Measurements from ENCODE around the gene SARS2. TPM values are rescaled to one million over a fixed set of nuclear protein-coding genes. Genes with fewer than 3 reads are reported as not detected.

Gene SARS2
- total RNA-seq, 1 donor from 2014 or later, result 17.2 TPM

- no peak for DNase-seq (ENCODE audit: low read depth in 2 of 2)
These were observed 12.6 kb downstream of the SARS2 start for GRCh38 chr19:38917921-38918491.

- no peak for DNase-seq (ENCODE audit: low read depth in 2 of 2)
These were observed 13.0 kb downstream of the SARS2 start for GRCh38 chr19:38917516-38917915.

- DNase-seq (ENCODE audit: low read depth in 2 of 2), result no peak
These were observed 14.9 kb downstream of the SARS2 start for GRCh38 chr19:38915329-38916321.

- DNase-seq (ENCODE audit: low read depth in 2 of 2), result no peak
These were observed 16.6 kb downstream of the SARS2 start for GRCh38 chr19:38913958-38914357.

- no peak for DNase-seq (ENCODE audit: low read depth in 2 of 2)
These were observed 17.7 kb downstream of the SARS2 start for GRCh38 chr19:38912600-38913514.

- DNase-seq (ENCODE audit: low read depth in 2 of 2), result no peak
These were observed 19.1 kb downstream of the SARS2 start for GRCh38 chr19:38911388-38912001.

GRCh38 chr19:38910488-38910887 is 20.1 kb downstream of the SARS2 start:
- DNase-seq (ENCODE audit: low read depth in 2 of 2), result no peak

GRCh38 chr19:38908911-38909310 is 21.7 kb downstream of the SARS2 start:
- no peak for DNase-seq (ENCODE audit: low read depth in 2 of 2)

- no peak for DNase-seq (ENCODE audit: low read depth in 2 of 2)
These were observed 22.9 kb downstream of the SARS2 start for GRCh38 chr19:38907670-38908069.

- no peak for DNase-seq (ENCODE audit: low read depth in 2 of 2)
These were observed 23.3 kb downstream of the SARS2 start for GRCh38 chr19:38907227-38907626.

- no peak for DNase-seq (ENCODE audit: low read depth in 2 of 2)
These were observed 24.9 kb downstream of the SARS2 start for GRCh38 chr19:38905620-38906019.

- no peak for DNase-seq (ENCODE audit: low read depth in 2 of 2)
These were observed 25.7 kb downstream of the SARS2 start for GRCh38 chr19:38904581-38905539.

GRCh38 chr19:38901683-38902082 is 28.9 kb downstream of the SARS2 start:
- DNase-seq (ENCODE audit: low read depth in 2 of 2), result no peak

- no peak for DNase-seq (ENCODE audit: low read depth in 2 of 2)
These were observed 29.8 kb downstream of the SARS2 start for GRCh38 chr19:38900743-38901190.

- DNase-seq (ENCODE audit: low read depth in 2 of 2), result peak in 1 of 2 donors; percentile 22
These were observed 30.3 kb downstream of the SARS2 start for GRCh38 chr19:38900202-38900629.

GRCh38 chr19:38899447-38900201 is 30.9 kb downstream of the SARS2 start, which contains the start of the genes NFKBIB and SIRT2:
TSS of gene NFKBIB (plus strand) at chr19:38899969. CDS start at chr19:38900033, 64 bp downstream.
TSS of gene SIRT2 (minus strand) at chr19:38899618. CDS start at chr19:38899521, 97 bp downstream.
- DNase-seq (ENCODE audit: low read depth in 2 of 2), result peak; percentile 100

GRCh38 chr19:38898788-38899446 is 31.6 kb downstream of the SARS2 start:
- no peak for DNase-seq (ENCODE audit: low read depth in 2 of 2)

GRCh38 chr19:38894968-38895367 is 35.6 kb downstream of the SARS2 start:
- DNase-seq (ENCODE audit: low read depth in 2 of 2), result no peak
